Measurements from ENCODE around the gene C11orf16. TPM values are rescaled to one million over a fixed set of nuclear protein-coding genes. Genes with fewer than 3 reads are reported as not detected.
A peak's percentile ranks its signal among the peaks of the same experiment; 100 is the strongest.
"Not testable (repeated sequence)": the region's sequence is repeated elsewhere in the genome, so short reads cannot be mapped to it uniquely, and the experiment has no call there.

The C11orf16 gene
- total RNA-seq, 2 experiments from 2014 or later = not detected

DNA sequence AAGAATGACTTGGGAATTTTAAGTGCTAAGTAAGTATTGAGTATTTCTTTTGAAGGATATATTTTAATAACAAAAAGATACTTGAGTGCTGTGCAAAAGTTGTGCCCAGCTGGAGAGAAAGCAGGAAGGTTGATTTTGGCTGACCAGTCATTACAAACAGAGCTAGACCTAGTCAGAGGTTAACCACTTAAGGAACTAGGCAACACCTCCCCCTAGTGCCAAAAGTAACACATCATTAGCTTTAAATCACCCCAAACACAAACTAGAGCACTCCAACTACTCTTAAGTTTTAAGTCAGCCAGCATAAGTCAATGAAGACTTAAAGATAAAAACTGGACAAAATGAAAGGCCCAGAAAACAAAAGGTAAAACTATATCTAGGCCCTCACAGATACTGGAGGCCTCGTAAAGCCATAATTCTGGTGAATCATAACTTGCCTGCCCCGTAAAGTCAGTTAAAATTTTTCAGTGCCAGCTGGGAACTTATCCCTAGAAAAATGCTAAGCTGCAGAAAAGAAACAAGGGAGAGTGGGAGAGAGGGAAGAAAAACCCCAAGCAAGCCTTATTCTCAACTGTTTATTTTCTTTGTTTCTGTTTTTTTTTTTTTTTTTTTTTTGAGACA, 26.9 kb upstream of the C11orf16 start:
- CTCF ChIA-PET = interaction anchor here (0.6 to 3.5 kb wide), 34 partner anchors 10 to 766 kb away, joined by 3 to 42 read pairs (median 4); partner anchors contain the start of genes AKIP1, NRIP3, RPL27A and TRIM66
- intact Hi-C loops (cut with micrococcal nuclease) = loop anchor here (1.0 to 10.0 kb wide), 8 partner anchors 45 to 735 kb away; partner anchors contain the start of genes RPL27A and TRIM66
- Mint-ChIP-seq H3K27me3 (ENCODE audit: low read depth) (no peaks in the 10 kb centered on the region), H3K36me3 (ENCODE audit: low read depth) (peaks cover 9% of the 10 kb centered on the region), H3K9me3 (no peaks in the 10 kb centered on the region), H3K4me1 (ENCODE audit: low read depth) (peaks cover 37% of the 10 kb centered on the region), H3K27ac (no peak overlapping the region), H3K4me3 (no peak overlapping the region)
- peak; percentile 56 for DNase-seq

DNA sequence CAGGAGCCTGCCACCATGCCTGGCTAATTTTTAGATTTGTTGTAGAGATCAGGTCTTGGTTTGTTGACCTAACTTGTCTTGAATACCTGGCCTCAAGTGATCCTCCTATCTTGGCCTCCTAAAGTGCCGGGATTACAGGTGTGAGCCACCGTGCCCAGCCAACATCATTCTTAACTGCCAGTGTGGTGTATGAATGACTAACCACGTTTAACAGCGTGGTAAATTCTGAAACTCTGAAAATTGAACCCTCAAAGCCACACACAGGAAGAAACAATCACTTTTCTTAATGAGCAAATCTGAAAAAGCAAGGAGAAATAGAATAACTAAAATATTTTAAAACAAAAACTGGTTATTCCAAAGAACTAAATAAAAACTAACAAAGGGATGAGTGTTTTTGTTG, 24.1 kb upstream of the C11orf16 start:
- no peak overlapping the region for H3K4me3 Mint-ChIP-seq
- no peak overlapping the region for H3K27ac Mint-ChIP-seq
- intact Hi-C loops (cut with micrococcal nuclease) = loop anchor here (10.0 kb wide), 1 partner anchor 392 kb away; no protein-coding TSS in a partner anchor
- CTCF ChIA-PET = interaction anchor here (0.6 kb wide), 1 partner anchor 168 kb away, joined by 3 read pairs; no protein-coding TSS in a partner anchor
- peaks cover 27% of the 10 kb centered on the region for H3K4me1 Mint-ChIP-seq (ENCODE audit: low read depth)
- DNase-seq = peak; percentile 26
- H3K36me3 Mint-ChIP-seq (ENCODE audit: low read depth) = peaks cover 11% of the 10 kb centered on the region
- no peaks in the 10 kb centered on the region for H3K9me3 Mint-ChIP-seq
- no peaks in the 10 kb centered on the region for H3K27me3 Mint-ChIP-seq (ENCODE audit: low read depth)

- Mint-ChIP-seq H3K36me3 (ENCODE audit: low read depth) (peaks cover 32% of the 10 kb centered on the region), H3K4me3 (no peak overlapping the region), H3K4me1 (ENCODE audit: low read depth) (no peaks in the 10 kb centered on the region), H3K9me3 (no peaks in the 10 kb centered on the region), H3K27me3 (ENCODE audit: low read depth) (no peaks in the 10 kb centered on the region), H3K27ac (no peak overlapping the region)
- intact Hi-C loops (cut with micrococcal nuclease) = no loop called here
- CTCF ChIA-PET = interaction anchor here (0.6 to 2.6 kb wide), 3 partner anchors 10 to 34 kb away, joined by 3 to 8 read pairs (median 4); no protein-coding TSS in a partner anchor
- no peak for DNase-seq
Observed at GRCh38 chr11:8948886-8949285, 16.1 kb upstream of the C11orf16 start.

GRCh38 chr11:8947230-8947943, 14.6 kb upstream of the C11orf16 start:
- CTCF ChIA-PET = interaction anchor here (0.7 to 0.9 kb wide), 2 partner anchors 25 to 36 kb away, joined by 4 read pairs; no protein-coding TSS in a partner anchor
- H3K36me3 Mint-ChIP-seq (ENCODE audit: low read depth) = peaks cover 31% of the 10 kb centered on the region

DNA sequence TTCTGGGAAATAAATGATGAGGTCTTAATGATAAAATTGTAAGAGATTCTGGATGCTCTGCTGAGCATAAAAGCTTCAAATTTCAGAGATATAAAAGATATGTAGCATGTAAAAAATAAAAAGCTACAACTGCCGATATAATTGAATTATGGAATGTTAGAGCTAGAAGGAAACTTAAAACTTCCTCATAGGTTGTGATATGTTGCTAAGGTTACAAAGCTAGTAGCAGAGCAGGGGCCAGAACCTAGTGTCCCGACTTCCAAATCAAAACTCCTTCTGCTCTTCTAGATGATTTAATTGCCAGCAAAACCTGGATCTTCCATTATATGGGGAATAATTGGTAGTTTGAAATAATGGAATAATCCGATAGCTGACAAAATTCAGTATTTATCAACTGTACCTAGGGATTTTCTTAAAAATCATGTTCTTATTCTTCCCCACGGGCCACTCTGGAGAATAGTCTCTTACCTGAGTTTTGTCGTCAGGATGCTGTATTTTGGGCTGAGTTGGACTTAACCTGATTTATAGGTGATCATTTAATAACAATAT, 9.8 kb upstream of the C11orf16 start, which contains the start of gene ASCL3:
Gene ASCL3 (minus strand): TSS at position 499 of the 549 bp plus-strand sequence. CDS start 4,855 bp downstream, outside the sequence.
- Mint-ChIP-seq H3K4me1 (ENCODE audit: low read depth) (no peaks in the 10 kb centered on the region), H3K36me3 (ENCODE audit: low read depth) (peaks cover 10% of the 10 kb centered on the region), H3K4me3 (no peak within 1 kb of the TSS), H3K27ac (no peak within 1 kb of the TSS), H3K27me3 (ENCODE audit: low read depth) (peaks cover 2% of the 10 kb centered on the region), H3K9me3 (no peaks in the 10 kb centered on the region)
- no peak for DNase-seq
- CTCF ChIA-PET = interaction anchor here (1.0 kb wide), 1 partner anchor 17 kb away, joined by 3 read pairs; no protein-coding TSS in a partner anchor
- intact Hi-C loops (cut with micrococcal nuclease) = no loop called here

More at GRCh38 chr11:8947230-8947943, 14.6 kb upstream of the C11orf16 start:
- Mint-ChIP-seq H3K4me3 (no peak overlapping the region), H3K9me3 (no peaks in the 10 kb centered on the region), H3K27me3 (ENCODE audit: low read depth) (no peaks in the 10 kb centered on the region), H3K4me1 (ENCODE audit: low read depth) (no peaks in the 10 kb centered on the region), H3K27ac (no peak overlapping the region)
- intact Hi-C loops (cut with micrococcal nuclease) = no loop called here
- DNase-seq = no peak

DNA sequence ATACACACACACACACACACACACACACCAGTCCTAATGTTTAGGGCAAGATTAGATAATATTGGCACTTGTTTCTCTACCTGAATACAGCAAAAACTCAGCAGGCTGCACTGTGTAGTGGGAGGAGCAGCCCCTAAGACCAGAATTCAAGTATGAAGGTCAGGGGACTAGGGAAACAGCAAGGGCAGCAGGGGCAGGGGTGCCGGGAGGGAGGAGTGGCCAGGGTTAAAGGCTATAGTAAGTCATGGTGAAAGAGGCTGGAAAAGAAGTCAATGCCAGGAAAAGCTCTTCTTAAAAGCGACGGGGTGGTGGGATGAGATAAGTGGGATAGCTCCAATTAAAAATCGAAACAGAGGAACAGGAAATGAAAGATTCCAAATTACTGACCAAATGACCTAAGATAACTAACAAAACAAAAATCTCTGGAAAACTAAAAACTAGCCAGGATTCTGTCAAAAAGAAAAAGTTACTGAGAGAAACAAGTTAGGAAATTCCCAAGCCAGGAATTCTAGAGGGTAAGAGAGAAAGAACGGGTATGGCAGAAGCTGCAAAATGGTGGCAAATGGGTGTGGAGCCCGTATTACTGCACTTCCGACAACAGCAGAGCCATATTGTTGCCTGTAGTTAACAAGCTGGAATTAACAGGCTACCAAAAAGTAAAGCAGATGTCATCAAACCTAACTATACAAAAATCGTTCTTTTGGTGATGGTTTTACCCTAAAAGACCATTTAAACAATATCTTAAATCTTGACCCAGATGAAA, 8.8 kb upstream of the C11orf16 start:
- DNase-seq = no peak
- peaks cover 3% of the 10 kb centered on the region for H3K36me3 Mint-ChIP-seq (ENCODE audit: low read depth)
- CTCF ChIA-PET = interaction anchor here (1.0 to 1.9 kb wide), 2 partner anchors 18 kb away, joined by 3 to 5 read pairs; no protein-coding TSS in a partner anchor
- peaks cover 2% of the 10 kb centered on the region for H3K27me3 Mint-ChIP-seq (ENCODE audit: low read depth)
- intact Hi-C loops (cut with micrococcal nuclease) = no loop called here
- no peak overlapping the region for H3K4me3 Mint-ChIP-seq
- H3K4me1 Mint-ChIP-seq (ENCODE audit: low read depth) = no peaks in the 10 kb centered on the region
- H3K9me3 Mint-ChIP-seq = no peaks in the 10 kb centered on the region
- no peak overlapping the region for H3K27ac Mint-ChIP-seq

- DNase-seq = no peak
- no peak overlapping the region for H3K4me3 Mint-ChIP-seq
- intact Hi-C loops (cut with micrococcal nuclease) = no loop called here
- CTCF ChIA-PET = interaction anchor here (1.0 to 1.7 kb wide), 2 partner anchors 22 to 23 kb away, joined by 3 to 4 read pairs; no protein-coding TSS in a partner anchor
- H3K27me3 Mint-ChIP-seq (ENCODE audit: low read depth) = peaks cover 2% of the 10 kb centered on the region
- no peak overlapping the region for H3K27ac Mint-ChIP-seq
- H3K9me3 Mint-ChIP-seq = no peaks in the 10 kb centered on the region
- H3K4me1 Mint-ChIP-seq (ENCODE audit: low read depth) = no peaks in the 10 kb centered on the region
- no peaks in the 10 kb centered on the region for H3K36me3 Mint-ChIP-seq (ENCODE audit: low read depth)
Observed at GRCh38 chr11:8937659-8938058, 4.9 kb upstream of the C11orf16 start.

DNA sequence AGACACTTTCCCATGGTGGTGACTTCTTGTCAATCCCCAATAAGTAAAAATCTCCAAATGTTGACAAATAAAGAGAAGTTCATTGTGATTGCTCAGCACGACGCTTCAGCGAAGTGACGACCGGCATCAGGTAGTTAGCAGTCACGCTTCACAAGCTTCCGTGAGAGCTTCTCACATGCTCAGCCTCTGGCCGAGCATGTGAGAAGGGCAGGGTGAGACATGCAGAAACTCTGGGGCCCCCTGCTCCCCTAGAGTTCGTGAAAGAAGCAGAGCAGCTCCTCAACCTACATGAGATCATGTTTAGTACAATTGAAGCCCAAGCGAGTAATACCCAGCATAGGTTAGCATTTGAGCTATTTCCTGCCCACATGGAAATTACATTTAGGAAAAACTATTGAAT, 4.4 kb upstream of the C11orf16 start:
- H3K36me3 Mint-ChIP-seq (ENCODE audit: low read depth) = no peaks in the 10 kb centered on the region
- peaks cover 2% of the 10 kb centered on the region for H3K27me3 Mint-ChIP-seq (ENCODE audit: low read depth)
- no peaks in the 10 kb centered on the region for H3K9me3 Mint-ChIP-seq
- intact Hi-C loops (cut with micrococcal nuclease) = no loop called here
- H3K4me1 Mint-ChIP-seq (ENCODE audit: low read depth) = no peaks in the 10 kb centered on the region
- no peak overlapping the region for H3K4me3 Mint-ChIP-seq
- DNase-seq = no peak
- H3K27ac Mint-ChIP-seq = no peak overlapping the region
- CTCF ChIA-PET = interaction anchor here (1.0 to 1.7 kb wide), 2 partner anchors 22 kb away, joined by 3 to 4 read pairs; no protein-coding TSS in a partner anchor

GRCh38 chr11:8935789-8936188, 3.0 kb upstream of the C11orf16 start:
- intact Hi-C loops (cut with micrococcal nuclease); H3K27ac Mint-ChIP-seq; H3K9me3 Mint-ChIP-seq; DNase-seq; H3K4me1 Mint-ChIP-seq (ENCODE audit: low read depth); H3K4me3 Mint-ChIP-seq; H3K36me3 Mint-ChIP-seq (ENCODE audit: low read depth); H3K27me3 Mint-ChIP-seq (ENCODE audit: low read depth): not testable (repeated sequence)
- CTCF ChIA-PET = interaction anchor here (0.6 to 1.2 kb wide), 2 partner anchors 13 to 37 kb away, joined by 3 to 4 read pairs; no protein-coding TSS in a partner anchor

- DNase-seq = no peak
- intact Hi-C loops (cut with micrococcal nuclease) = no loop called here
- CTCF ChIA-PET = interaction anchor here (0.6 to 1.5 kb wide), 3 partner anchors 13 to 38 kb away, joined by 3 to 4 read pairs (median 3); no protein-coding TSS in a partner anchor
- no peak overlapping the region for H3K4me3 Mint-ChIP-seq
- no peaks in the 10 kb centered on the region for H3K9me3 Mint-ChIP-seq
- H3K27ac Mint-ChIP-seq = no peak overlapping the region
- H3K36me3 Mint-ChIP-seq (ENCODE audit: low read depth) = no peaks in the 10 kb centered on the region
- no peaks in the 10 kb centered on the region for H3K4me1 Mint-ChIP-seq (ENCODE audit: low read depth)
- H3K27me3 Mint-ChIP-seq (ENCODE audit: low read depth) = no peaks in the 10 kb centered on the region
Observed at GRCh38 chr11:8934742-8935488, 2.2 kb upstream of the C11orf16 start.

GRCh38 chr11:8933931-8934330, 1.2 kb upstream of the C11orf16 start:
- no peak overlapping the region for H3K27ac Mint-ChIP-seq
- no peak overlapping the region for H3K4me3 Mint-ChIP-seq

More at GRCh38 chr11:8933931-8934330, 1.2 kb upstream of the C11orf16 start:
- CTCF ChIA-PET = interaction anchor here (1.5 kb wide), 1 partner anchor 12 kb away, joined by 3 read pairs; no protein-coding TSS in a partner anchor
- H3K9me3 Mint-ChIP-seq = no peaks in the 10 kb centered on the region
- H3K27me3 Mint-ChIP-seq (ENCODE audit: low read depth) = no peaks in the 10 kb centered on the region
- H3K36me3 Mint-ChIP-seq (ENCODE audit: low read depth) = no peaks in the 10 kb centered on the region
- no peak for DNase-seq
- no peaks in the 10 kb centered on the region for H3K4me1 Mint-ChIP-seq (ENCODE audit: low read depth)
- intact Hi-C loops (cut with micrococcal nuclease) = no loop called here

Measured in activated naive CD4-positive, alpha-beta T cell treated with anti-CD3 and anti-CD28 coated beads for 36 hours (primary cell).